Sigmoid colon (tissue), 7 donors: ENCODE results near the gene EIF4E2. TPM values are rescaled to one million over a fixed set of nuclear protein-coding genes. Genes with fewer than 3 reads are reported as not detected.

Experiments used
- DNase-seq: peaks from one replicate; pipeline ENCODE4 v3.0.0-alpha.2; 2019
- H3K27ac ChIP-seq, 4 donors: fragments of 200-600 bp; sonication (generic); one replicate each; pipeline ENCODE4 v1.5.1; 2016 to 2019; ENCODE audit warnings: mild to moderate bottlenecking in 1 of 4
- H3K27me3 ChIP-seq, 3 donors: fragments of 200-600 bp; sonication (generic); one replicate each; pipeline ENCODE4 v1.5.1; 2019; ENCODE audit warnings: mild to moderate bottlenecking in 1 of 3
- H3K36me3 ChIP-seq, 4 donors: fragments of 200-600 bp; sonication (generic); one replicate each; pipeline ENCODE4 v1.5.1; 2016 to 2019
- H3K4me1 ChIP-seq, 4 donors: fragments of 200-600 bp; sonication (generic); one replicate each; pipeline ENCODE4 v1.5.1; 2017 to 2019
- H3K4me3 ChIP-seq, 4 donors: fragments of 200-600 bp; sonication (generic); one replicate each; pipeline ENCODE4 v1.5.1; 2017 to 2019; ENCODE audit warnings: mild to moderate bottlenecking in 2 of 4, moderate library complexity in 1 of 4
- H3K9me3 ChIP-seq, 4 donors: fragments of 200-600 bp in 3 of 4; sonication (generic) in 3 of 4; one replicate each; pipeline versions ENCODE4 v1.5.1 to v1.6.1; 2013 to 2019
- CTCF ChIP-seq, 4 experiments: fragments of 450-650 bp in 3 of 4; fragments of 200-600 bp in 1 of 4; IDR thresholded peaks; one replicate each; pipeline ENCODE4 v1.5.1; 2016 to 2019; ENCODE audit warnings: antibody characterized with exemption in 4 of 4, mild to moderate bottlenecking in 3 of 4, moderate library complexity in 2 of 4
- EP300 ChIP-seq, 4 donors: sonication (generic); formaldehyde crosslinking; IDR thresholded peaks; one replicate each; pipeline ENCODE4 v1.6.1; 2017; ENCODE audit warnings: antibody characterized with exemption in 4 of 4
- POLR2A ChIP-seq, 2 donors: fragments of 450-650 bp; IDR thresholded peaks; one replicate each; pipeline ENCODE4 v1.6.1; 2016; ENCODE audit warnings: antibody characterized with exemption in 2 of 2, mild to moderate bottlenecking in 2 of 2, moderate library complexity in 2 of 2
- POLR2AphosphoS5 ChIP-seq, 4 donors: sonication (generic); formaldehyde crosslinking; IDR thresholded peaks; one replicate each; pipeline ENCODE4 v1.6.1; 2017; ENCODE audit warnings: antibody characterized with exemption in 4 of 4
- WGBS, 2 donors: extraction: QIAGEN DNeasy Blood & Tissue Kit; methylation state at CpG; one replicate each; pipeline ENCODE4 v1.1.7; 2013; 5-methylcytosine and 5-hydroxymethylcytosine counted together
- intact Hi-C: fragments of 100-400 bp; cut with DNase I; formaldehyde crosslinking; loops from one replicate; pipeline ENCODE4 v1.15.1; 2023
- polyA plus RNA-seq, 3 donors: library from polyadenylated mRNA; stranded (reverse); fragments of 200-250 nt; gene quantifications; one replicate each; pipeline ENCODE4 v1.2.3, GENCODE V29; 2013
- total RNA-seq, 4 donors: library from RNA; depleted of rRNA; stranded (reverse); fragments of >200 nt; gene quantifications; one replicate each; pipeline ENCODE4 v1.1.0, GENCODE V29; 2016
- donor health status: healthy with polysubstance abuse.
- donor health status: Bipolar disorder and iron deficiency.
- donor health status: healthy.

The EIF4E2 gene
- total and polyA plus RNA-seq, 7 donors: 42.5 to 131 (median 55.1) TPM

GRCh38 chr2:232540441-232541041, 9.9 kb upstream of the EIF4E2 start:
- DNase-seq: peak; percentile 56
- Histone ChIP-seq H3K4me3 (no peak overlapping the region), H3K27me3 (peaks cover 3 to 52% (median 35%) of the 10 kb centered on the region in 3 donors), H3K36me3 (no peaks in the 10 kb centered on the region), H3K9me3 (peaks cover 0 to 7% (median 0%) of the 10 kb centered on the region in 4 donors), H3K4me1 (no peaks in the 10 kb centered on the region), H3K27ac (no peak overlapping the region)
- TF ChIP-seq EP300 (IDR thresholded peaks at IDR 0.05): no peak
- no peak for TF ChIP-seq CTCF (IDR thresholded peaks at IDR 0.05)
- intact Hi-C loops: no loop called here
- WGBS, 2 donors: 70 to 85% methylated on average over 17 of the region's 17 CpGs

- peaks cover 0 to 2% (median 0%) of the 10 kb centered on the region in 4 donors for H3K9me3 ChIP-seq
- H3K27me3 ChIP-seq: peaks cover 3 to 44% (median 30%) of the 10 kb centered on the region in 3 donors
- H3K4me3 ChIP-seq: no peak overlapping the region
- TF ChIP-seq EP300 (IDR thresholded peaks at IDR 0.05): no peak
- no peak for TF ChIP-seq POLR2AphosphoS5 (IDR thresholded peaks at IDR 0.05)
- no peak for TF ChIP-seq CTCF (IDR thresholded peaks at IDR 0.05)
- no peak for TF ChIP-seq POLR2A (IDR thresholded peaks at IDR 0.05)
- H3K36me3 ChIP-seq: no peaks in the 10 kb centered on the region
- no peak overlapping the region for H3K27ac ChIP-seq
- no peaks in the 10 kb centered on the region for H3K4me1 ChIP-seq
- intact Hi-C loops: no loop called here
- 61 to 66% methylated on average over 19 of the region's 19 CpGs for WGBS, 2 donors
- peak; percentile 34 for DNase-seq
These were observed 9.1 kb upstream of the EIF4E2 start for GRCh38 chr2:232541195-232541960.

GRCh38 chr2:232541961-232542714, 8.4 kb upstream of the EIF4E2 start:
- H3K27me3 ChIP-seq: peaks cover 3 to 36% (median 25%) of the 10 kb centered on the region in 3 donors
- no peaks in the 10 kb centered on the region for H3K9me3 ChIP-seq
- H3K4me3 ChIP-seq: no peak overlapping the region
- H3K36me3 ChIP-seq: no peaks in the 10 kb centered on the region
- DNase-seq: peak; percentile 50
- H3K27ac ChIP-seq: no peak overlapping the region
- intact Hi-C loops: no loop called here
- 53 to 68% methylated on average over 9 of the region's 9 CpGs for WGBS, 2 donors
- TF ChIP-seq POLR2AphosphoS5 (IDR thresholded peaks at IDR 0.05) (no peak), POLR2A (IDR thresholded peaks at IDR 0.05) (no peak), EP300 (IDR thresholded peaks at IDR 0.05) (no peak)
- no peaks in the 10 kb centered on the region for H3K4me1 ChIP-seq

- Histone ChIP-seq H3K9me3 (no peaks in the 10 kb centered on the region), H3K27me3 (peaks cover 3 to 29% (median 17%) of the 10 kb centered on the region in 3 donors), H3K27ac (no peak overlapping the region), H3K36me3 (no peaks in the 10 kb centered on the region), H3K4me3 (no peak overlapping the region), H3K4me1 (no peaks in the 10 kb centered on the region)
- peak; percentile 53 for DNase-seq
- WGBS, 2 donors: 91 to 92% methylated on average over 20 of the region's 20 CpGs
- no peak for TF ChIP-seq POLR2AphosphoS5 (IDR thresholded peaks at IDR 0.05)
- TF ChIP-seq CTCF (IDR thresholded peaks at IDR 0.05): no peak
- no peak for TF ChIP-seq POLR2A (IDR thresholded peaks at IDR 0.05)
- TF ChIP-seq EP300 (IDR thresholded peaks at IDR 0.05): no peak
- intact Hi-C loops: no loop called here
These were observed 7.6 kb upstream of the EIF4E2 start for GRCh38 chr2:232542715-232543467.
